HL-60 (cell line): ENCODE measurements around the gene SOX6.
"Not testable (repeated sequence)": the region's sequence is repeated elsewhere in the genome, so short reads cannot be mapped to it uniquely, and the experiment has no call there.

Experiments
- DNase-seq, 2 experiments: peaks; one replicate each; pipeline ENCODE4 v3.0.0-alpha.2; 2010 to 2020; ENCODE audit warnings: low read depth in 1 of 2, low spot score in 1 of 2
- H3K27ac ChIP-seq: fragments of 250-450 bp; sonication (Bioruptor Pico); replicated peaks from 2 replicates; pipeline ENCODE4 v1.5.1; 2020; ENCODE audit warnings: mild to moderate bottlenecking, moderate library complexity
- H3K27me3 ChIP-seq: fragments of 250-450 bp; sonication (Bioruptor Pico); 2 replicates; pipeline ENCODE4 v1.5.1; 2021; ENCODE audit warnings: mild to moderate bottlenecking, moderate library complexity; ENCODE audit not compliant: insufficient read depth, poor library complexity, severe bottlenecking
- H3K4me3 ChIP-seq: replicated peaks from 2 replicates; pipeline ENCODE4 v1.5.1; 2011; ENCODE audit warnings: mild to moderate bottlenecking, control low read depth, low read length; ENCODE audit not compliant: insufficient read depth
- CTCF ChIP-seq: IDR thresholded peaks from one replicate; pipeline ENCODE4 v1.5.1; 2011; ENCODE audit warnings: low read length, control low read depth, inconsistent platforms; ENCODE audit not compliant: insufficient read depth
- GABPA ChIP-seq: IDR thresholded peaks from 2 replicates; pipeline ENCODE4 v1.6.1; 2012; ENCODE audit warnings: low read depth
- POLR2AphosphoS5 ChIP-seq: IDR thresholded peaks from 2 replicates; pipeline ENCODE4 v1.6.1; 2012; ENCODE audit warnings: low read depth
- REST ChIP-seq: IDR thresholded peaks from 2 replicates; pipeline ENCODE4 v1.6.1; 2012; ENCODE audit warnings: low read depth; ENCODE audit not compliant: insufficient replicate concordance
- SPI1 ChIP-seq: IDR thresholded peaks from 2 replicates; pipeline ENCODE4 v1.6.1; 2012; ENCODE audit warnings: low read depth, mild to moderate bottlenecking, borderline replicate concordance

SOX6 gene

GRCh38 chr11:16030664-16031063 lies 325.7 kb downstream of the SOX6 start:
- TF ChIP-seq REST, result no peak
- no peak for TF ChIP-seq GABPA
- no peak for TF ChIP-seq SPI1
- TF ChIP-seq POLR2AphosphoS5, result no peak
- TF ChIP-seq CTCF, result no peak
- no peak for DNase-seq

GRCh38 chr11:16029151-16029550 lies 327.2 kb downstream of the SOX6 start:
- not testable (repeated sequence) for H3K27me3 ChIP-seq, H3K4me3 ChIP-seq, DNase-seq, H3K27ac ChIP-seq

More at GRCh38 chr11:16030664-16031063, 325.7 kb downstream of the SOX6 start:
- Histone ChIP-seq H3K27me3 (peaks cover 2% of the 10 kb centered on the region), H3K4me3 (no peak overlapping the region), H3K27ac (no peak overlapping the region)

GRCh38 chr11:16028419-16028818 lies 327.9 kb downstream of the SOX6 start:
- no peak for DNase-seq

More at GRCh38 chr11:16028419-16028818, 327.9 kb downstream of the SOX6 start:
- no peak for TF ChIP-seq SPI1
- TF ChIP-seq REST, result no peak
- TF ChIP-seq CTCF, result no peak
- no peak for TF ChIP-seq GABPA
- no peak for TF ChIP-seq POLR2AphosphoS5
- Histone ChIP-seq H3K27me3 (peaks cover 2% of the 10 kb centered on the region), H3K4me3 (no peak overlapping the region), H3K27ac (no peak overlapping the region)
